ENCODE measurements around the gene ANKRD34A. TPM values are rescaled to one million over a fixed set of nuclear protein-coding genes. Genes with fewer than 3 reads are reported as not detected.

ANKRD34A gene
- total and polyA plus RNA-seq, 7 donors = 0.33 to 1.9 (median 0.71) TPM; not detected in 2

DNA sequence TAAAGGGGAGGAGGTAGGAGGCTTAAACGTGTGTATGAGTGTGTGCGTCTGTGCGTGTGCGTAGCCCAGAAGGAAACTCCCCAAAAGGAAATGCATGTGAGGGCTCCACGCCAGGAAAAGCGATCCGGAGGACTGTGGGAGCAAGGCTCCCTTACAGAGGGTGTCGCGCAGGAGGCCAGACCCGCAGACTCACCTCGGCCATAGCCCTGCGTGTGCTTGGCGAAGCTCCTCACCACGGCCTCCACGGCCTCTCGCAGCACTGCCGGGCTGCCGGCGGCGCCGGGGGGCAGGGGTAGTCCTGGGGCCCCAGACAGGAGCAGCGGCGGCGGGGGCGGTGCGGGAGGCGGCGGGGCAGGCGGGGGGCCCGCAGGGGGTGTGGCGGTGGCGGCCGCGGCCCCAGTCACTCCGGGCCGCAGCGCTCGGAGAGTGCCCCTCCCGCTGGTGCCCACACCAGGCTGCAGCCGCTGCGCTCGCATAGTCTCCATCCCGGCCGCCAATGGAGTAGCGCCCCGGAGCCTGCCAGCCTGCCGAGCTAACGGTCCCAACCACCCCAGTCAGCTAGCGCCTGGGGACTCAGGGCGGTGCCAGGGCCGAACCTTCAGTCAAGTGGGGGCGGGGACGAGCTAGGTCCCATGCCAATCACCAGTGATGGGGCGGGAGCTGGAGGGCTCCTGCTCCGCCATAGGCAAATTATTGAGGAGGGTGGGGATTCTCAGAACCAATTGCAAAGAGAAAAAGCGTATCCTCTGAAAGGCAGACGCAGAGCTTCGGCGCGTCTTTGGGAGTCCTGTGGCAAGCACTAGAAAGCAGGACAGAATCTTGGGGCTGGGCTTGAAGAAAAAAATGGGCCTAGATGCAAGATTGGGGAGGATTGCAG lies 6.7 kb downstream of the ANKRD34A start, which contains the start of gene LIX1L:
Gene LIX1L, minus strand, starts transcription at position 575 of the 877 bp plus-strand sequence. Its CDS starts 90 bp downstream, at position 485.
- intact Hi-C loops (cut with DNase I) = loop anchor here (5.0 kb wide), 1 partner anchor 100 kb away; the partner anchor contains the start of gene PIAS3
- Histone ChIP-seq H3K4me3 (peak within 1 kb of the TSS; percentile 62 to 95 (median 74)), H3K36me3 (peaks cover 0 to 4% (median 0%) of the 10 kb centered on the region in 4 donors), H3K9me3 (no peaks in the 10 kb centered on the region), H3K27ac (peak within 1 kb of the TSS; percentile 95 to 100 (median 96)), H3K27me3 (no peaks in the 10 kb centered on the region), H3K4me1 (peaks cover 0 to 85% (median 71%) of the 10 kb centered on the region in 4 donors)
- TF ChIP-seq EP300 (IDR thresholded peaks at IDR 0.05) (peak in 2 of 4 donors; percentile 39 to 59), POLR2A (IDR thresholded peaks at IDR 0.05) (peak; percentile 74 to 84), POLR2AphosphoS5 (IDR thresholded peaks at IDR 0.05) (peak; percentile 93 to 97 (median 96))
- TF ChIP-seq, protein P1, sequence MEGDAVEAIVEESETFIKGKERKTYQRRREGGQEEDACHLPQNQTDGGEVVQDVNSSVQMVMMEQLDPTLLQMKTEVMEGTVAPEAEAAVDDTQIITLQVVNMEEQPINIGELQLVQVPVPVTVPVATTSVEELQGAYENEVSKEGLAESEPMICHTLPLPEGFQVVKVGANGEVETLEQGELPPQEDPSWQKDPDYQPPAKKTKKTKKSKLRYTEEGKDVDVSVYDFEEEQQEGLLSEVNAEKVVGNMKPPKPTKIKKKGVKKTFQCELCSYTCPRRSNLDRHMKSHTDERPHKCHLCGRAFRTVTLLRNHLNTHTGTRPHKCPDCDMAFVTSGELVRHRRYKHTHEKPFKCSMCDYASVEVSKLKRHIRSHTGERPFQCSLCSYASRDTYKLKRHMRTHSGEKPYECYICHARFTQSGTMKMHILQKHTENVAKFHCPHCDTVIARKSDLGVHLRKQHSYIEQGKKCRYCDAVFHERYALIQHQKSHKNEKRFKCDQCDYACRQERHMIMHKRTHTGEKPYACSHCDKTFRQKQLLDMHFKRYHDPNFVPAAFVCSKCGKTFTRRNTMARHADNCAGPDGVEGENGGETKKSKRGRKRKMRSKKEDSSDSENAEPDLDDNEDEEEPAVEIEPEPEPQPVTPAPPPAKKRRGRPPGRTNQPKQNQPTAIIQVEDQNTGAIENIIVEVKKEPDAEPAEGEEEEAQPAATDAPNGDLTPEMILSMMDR (IDR thresholded peaks at IDR 0.05) = no peak
- 1% methylated on average over 60 of the region's 60 CpGs for WGBS, 2 donors
- peak; percentile 99 for DNase-seq

DNA sequence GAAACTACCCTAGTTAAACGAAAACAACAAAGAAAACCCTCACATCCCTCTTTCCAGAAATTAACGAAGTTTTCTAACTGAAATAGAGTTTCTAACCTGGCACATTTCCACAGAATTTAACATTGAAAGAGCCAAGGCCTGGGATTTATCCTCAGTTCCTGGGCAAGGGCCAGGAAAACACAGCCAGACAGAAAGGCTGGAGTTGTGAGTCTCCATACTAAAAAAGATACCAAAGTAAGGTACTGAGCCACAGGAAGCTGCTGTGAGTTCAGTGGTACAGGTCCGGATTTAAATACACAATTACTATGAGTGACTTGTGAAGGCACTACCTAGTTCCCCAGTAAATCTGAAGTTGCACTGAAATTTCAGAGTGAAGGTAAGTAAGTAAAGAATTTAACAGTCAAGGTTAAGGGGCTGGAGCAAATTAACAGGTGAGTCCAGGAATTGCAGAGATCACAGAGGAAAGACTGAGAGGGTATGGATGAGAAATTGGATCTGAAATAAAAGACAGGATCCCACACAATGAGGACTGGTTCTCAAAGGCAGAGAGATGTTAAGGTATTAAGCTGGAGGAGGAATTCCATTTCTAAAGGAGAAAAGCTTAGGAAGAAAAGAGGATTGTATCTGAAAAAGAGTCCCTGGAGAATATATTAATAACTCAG lies 7.5 kb downstream of the ANKRD34A start:
- 12 to 34% methylated on average over 3 of the region's 3 CpGs for WGBS, 2 donors
- TF ChIP-seq POLR2A (IDR thresholded peaks at IDR 0.05) (no peak), POLR2AphosphoS5 (IDR thresholded peaks at IDR 0.05) (peak in 3 of 4 donors; percentile 21 to 62 (median 59)), EP300 (IDR thresholded peaks at IDR 0.05) (peak in 1 of 4 donors; percentile 25)
- Histone ChIP-seq H3K4me3 (peak overlapping the region; percentile 62 to 95 (median 74)), H3K27ac (peak overlapping the region; percentile 95 to 100 (median 96)), H3K4me1 (peaks cover 0 to 84% (median 68%) of the 10 kb centered on the region in 4 donors), H3K36me3 (peaks cover 0 to 10% (median 0%) of the 10 kb centered on the region in 4 donors), H3K27me3 (no peaks in the 10 kb centered on the region), H3K9me3 (no peaks in the 10 kb centered on the region)
- DNase-seq = peak; percentile 84
- intact Hi-C loops (cut with DNase I) = loop anchor here (5.0 kb wide), 1 partner anchor 100 kb away; the partner anchor contains the start of gene PIAS3

DNA sequence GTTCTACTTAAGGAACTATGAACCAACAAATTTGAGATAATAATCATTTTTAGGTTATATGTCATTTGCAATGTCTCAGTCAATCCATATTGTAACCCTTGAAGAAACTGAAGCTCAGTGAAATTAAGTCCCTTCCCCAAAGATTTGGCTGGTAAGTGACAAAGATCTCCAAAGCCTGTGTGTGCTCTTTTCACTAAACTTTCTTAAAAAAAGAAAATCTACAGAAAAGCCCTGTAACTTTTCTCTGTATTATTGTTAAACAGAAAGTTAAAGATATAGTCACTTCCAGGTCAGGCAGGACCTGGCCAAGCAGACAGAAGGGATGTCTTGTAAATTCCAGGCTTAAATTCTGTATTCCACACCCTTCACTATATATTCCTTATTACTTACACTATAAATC lies 8.0 kb downstream of the ANKRD34A start:
- Histone ChIP-seq H3K4me3 (peak overlapping the region; percentile 62 to 95 (median 74)), H3K27me3 (no peaks in the 10 kb centered on the region), H3K27ac (peak overlapping the region; percentile 95 to 100 (median 96)), H3K4me1 (peaks cover 0 to 84% (median 63%) of the 10 kb centered on the region in 4 donors), H3K36me3 (peaks cover 0 to 10% (median 0%) of the 10 kb centered on the region in 4 donors), H3K9me3 (no peaks in the 10 kb centered on the region)
- TF ChIP-seq EP300 (IDR thresholded peaks at IDR 0.05) (no peak), POLR2A (IDR thresholded peaks at IDR 0.05) (no peak), POLR2AphosphoS5 (IDR thresholded peaks at IDR 0.05) (no peak)
- TF ChIP-seq, protein P1 (IDR thresholded peaks at IDR 0.05) = no peak
- no peak for DNase-seq
- intact Hi-C loops (cut with DNase I) = loop anchor here (5.0 kb wide), 1 partner anchor 99 kb away; the partner anchor contains the start of gene PIAS3

DNA sequence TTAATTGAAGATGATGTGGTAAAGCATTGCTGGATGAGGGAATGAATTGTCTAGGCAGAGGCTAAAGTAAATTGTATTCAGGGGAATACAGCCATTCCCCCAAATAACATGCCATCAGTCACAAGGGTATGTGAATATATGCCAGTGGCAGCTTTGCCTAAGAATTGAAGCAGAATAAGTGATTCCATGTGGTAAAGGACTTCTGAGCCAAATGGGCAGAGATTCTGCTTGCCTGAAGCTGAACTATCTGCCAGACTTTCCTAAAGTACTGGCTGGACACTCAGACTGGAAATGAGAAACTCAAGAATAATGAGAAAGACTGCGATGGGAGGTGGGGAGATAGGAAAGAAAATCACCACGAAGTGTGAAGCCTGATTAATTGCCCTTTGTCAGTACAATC lies 8.9 kb downstream of the ANKRD34A start:
- Histone ChIP-seq H3K4me3 (peak overlapping the region in 2 of 4 donors; percentile 73 to 74), H3K27ac (peak overlapping the region; percentile 95 to 100 (median 96)), H3K27me3 (no peaks in the 10 kb centered on the region), H3K9me3 (no peaks in the 10 kb centered on the region), H3K36me3 (peaks cover 0 to 10% (median 0%) of the 10 kb centered on the region in 4 donors), H3K4me1 (peaks cover 0 to 84% (median 64%) of the 10 kb centered on the region in 4 donors)
- intact Hi-C loops (cut with DNase I) = loop anchor here (5.0 kb wide), 1 partner anchor 98 kb away; the partner anchor contains the start of gene PIAS3
- DNase-seq = no peak
- WGBS, 2 donors = 55 to 81% methylated on average over 2 of the region's 2 CpGs
- TF ChIP-seq POLR2AphosphoS5 (IDR thresholded peaks at IDR 0.05) (no peak), EP300 (IDR thresholded peaks at IDR 0.05) (no peak), POLR2A (IDR thresholded peaks at IDR 0.05) (no peak)
- TF ChIP-seq, protein P1 (IDR thresholded peaks at IDR 0.05) = no peak
